MCF 10A (cell line): ENCODE measurements around the gene BCL11A. TPM values are rescaled to one million over a fixed set of nuclear protein-coding genes. Genes with fewer than 3 reads are reported as not detected.

Experiments
- BruUV-seq: library from RNA; stranded (reverse); fragments of 400-500 nt; replicated peaks from 2 replicates; lab custom pipeline; 2021; lab: Mats Ljungman, UMichigan
- CTCF ChIA-PET: fragments of 300-600 bp; sonication (Branson Sonifier 250); formaldehyde crosslinking; extraction: SDS; loops from one replicate; lab custom pipeline; 2021; ENCODE audit warnings: antibody characterized with exemption, inconsistent platforms; lab: Yijun Ruan, JAX
- POLR2A ChIA-PET: fragments of 300-600, 350-650 bp; sonication (Branson Sonifier 250); formaldehyde crosslinking; extraction: SDS; loops from one replicate; lab custom pipeline; 2020; ENCODE audit warnings: antibody characterized with exemption, inconsistent platforms; lab: Yijun Ruan, JAX
- DNase-seq: peaks from one replicate; pipeline ENCODE4 v3.0.0-alpha.2; 2018; ENCODE audit not compliant: unreplicated experiment
- H3K27ac Mint-ChIP-seq: one replicate; pipeline ENCODE4 v1.8.0; 2022; ENCODE audit warnings: mild to moderate bottlenecking, low read depth, mixed read lengths; ENCODE audit not compliant: unreplicated experiment
- H3K27me3 Mint-ChIP-seq: one replicate; pipeline ENCODE4 v1.8.0; 2022; ENCODE audit warnings: mixed read lengths; ENCODE audit not compliant: insufficient read depth, unreplicated experiment
- H3K36me3 Mint-ChIP-seq: one replicate; pipeline ENCODE4 v1.8.0; 2022; ENCODE audit warnings: mild to moderate bottlenecking, moderate library complexity, mixed read lengths; ENCODE audit not compliant: insufficient read depth, unreplicated experiment
- H3K4me1 Mint-ChIP-seq: one replicate; pipeline ENCODE4 v1.8.0; 2022; ENCODE audit warnings: mixed read lengths; ENCODE audit not compliant: insufficient read depth, unreplicated experiment
- H3K4me3 Mint-ChIP-seq: one replicate; pipeline ENCODE4 v1.8.0; 2022; ENCODE audit warnings: mild to moderate bottlenecking, moderate library complexity, mixed read lengths; ENCODE audit not compliant: unreplicated experiment
- H3K9me3 Mint-ChIP-seq: one replicate; pipeline ENCODE4 v1.8.0; 2022; ENCODE audit warnings: mixed read lengths; ENCODE audit not compliant: unreplicated experiment
- CTCF ChIP-seq: fragments of 200-600 bp; IDR thresholded peaks from one replicate; pipeline ENCODE4 v1.8.0; 2022; ENCODE audit warnings: antibody characterized with exemption, mild to moderate bottlenecking; ENCODE audit not compliant: unreplicated experiment
- intact Hi-C: fragments of 100-400 bp; cut with micrococcal nuclease; formaldehyde crosslinking; loops from 2 replicates; pipeline ENCODE4 v1.14.1; 2022
- total RNA-seq: library from RNA; stranded (reverse); gene quantifications from 2 replicates; pipeline ENCODE4 v1.2.3, GENCODE V29; 2022

BCL11A gene
- total RNA-seq, 1 experiment from 2014 or later: 5.3 TPM

GRCh38 chr2:60552851-60553494 lies 481 bp downstream of the BCL11A start:
- intact Hi-C loops: loop anchor here (5.0 to 10.0 kb wide), 5 partner anchors 291 to 1526 kb away; no protein-coding TSS in a partner anchor
- BruUV-seq: TSS peak; percentile 48
- H3K4me3 Mint-ChIP-seq: peak overlapping the region; percentile 88
- no peak for TF ChIP-seq CTCF
- DNase-seq: no peak
- no peaks in the 10 kb centered on the region for H3K36me3 Mint-ChIP-seq
- peak overlapping the region; percentile 76 for H3K27ac Mint-ChIP-seq
- ChIA-PET POLR2A (interaction anchor here (0.6 to 1.4 kb wide), 5 partner anchors 14 to 808 kb away, joined by 3 to 5 read pairs (median 3); no protein-coding TSS in a partner anchor), CTCF (interaction anchor here (0.5 to 1.0 kb wide), 7 partner anchors 9 to 1736 kb away, joined by 3 to 5 read pairs (median 4); no protein-coding TSS in a partner anchor)
- H3K9me3 Mint-ChIP-seq: no peaks in the 10 kb centered on the region
- peaks cover 15% of the 10 kb centered on the region for H3K4me1 Mint-ChIP-seq
- peaks cover 13% of the 10 kb centered on the region for H3K27me3 Mint-ChIP-seq

GRCh38 chr2:60552078-60552850 lies 1.2 kb downstream of the BCL11A start:
- no peak for TF ChIP-seq CTCF
- POLR2A ChIA-PET: interaction anchor here (0.6 to 1.6 kb wide), 7 partner anchors 13 to 1918 kb away, joined by 3 to 5 read pairs (median 3); no protein-coding TSS in a partner anchor
- CTCF ChIA-PET: interaction anchor here (0.6 to 2.0 kb wide), 4 partner anchors 10 to 1102 kb away, joined by 3 to 7 read pairs (median 4); no protein-coding TSS in a partner anchor
- Mint-ChIP-seq H3K9me3 (no peaks in the 10 kb centered on the region), H3K27ac (peak overlapping the region; percentile 80), H3K4me3 (peak overlapping the region; percentile 88), H3K27me3 (peaks cover 6% of the 10 kb centered on the region), H3K4me1 (peaks cover 15% of the 10 kb centered on the region), H3K36me3 (no peaks in the 10 kb centered on the region)
- DNase-seq: peak; percentile 57
- intact Hi-C loops: loop anchor here (5.0 to 10.0 kb wide), 5 partner anchors 290 to 1525 kb away; no protein-coding TSS in a partner anchor
- BruUV-seq: no TSS peak

- ChIA-PET CTCF (interaction anchor here (0.6 to 2.3 kb wide), 7 partner anchors 9 to 1527 kb away, joined by 3 to 12 read pairs (median 4); no protein-coding TSS in a partner anchor), POLR2A (interaction anchor here (0.6 to 2.3 kb wide), 8 partner anchors 10 to 1917 kb away, joined by 3 to 7 read pairs (median 3); no protein-coding TSS in a partner anchor)
- no peaks in the 10 kb centered on the region for H3K36me3 Mint-ChIP-seq
- TF ChIP-seq CTCF: no peak
- peak overlapping the region; percentile 80 for H3K27ac Mint-ChIP-seq
- H3K4me1 Mint-ChIP-seq: peaks cover 15% of the 10 kb centered on the region
- H3K4me3 Mint-ChIP-seq: peak overlapping the region; percentile 88
- DNase-seq: peak; percentile 71
- BruUV-seq: no TSS peak
- H3K9me3 Mint-ChIP-seq: no peaks in the 10 kb centered on the region
- H3K27me3 Mint-ChIP-seq: no peaks in the 10 kb centered on the region
- intact Hi-C loops: loop anchor here (2.0 to 10.0 kb wide), 6 partner anchors 289 to 1981 kb away; no protein-coding TSS in a partner anchor
Measured at GRCh38 chr2:60551240-60552077, 2.0 kb downstream of the BCL11A start.
